A172 (cell line): Measurements from ENCODE around the gene PRKG1. TPM values are rescaled to one million over a fixed set of nuclear protein-coding genes. Genes with fewer than 3 reads are reported as not detected.
"Not testable (repeated sequence)": the region's sequence is repeated elsewhere in the genome, so short reads cannot be mapped to it uniquely, and the experiment has no call there.

Experiments used
- DNase-seq: peaks from one replicate; pipeline ENCODE4 v3.0.0-alpha.2; 2015; ENCODE audit warnings: low spot score
- total RNA-seq: library from RNA; depleted of rRNA; stranded (reverse); fragments of >200 nt; shearing (Covaris generic); gene quantifications from 2 replicates; pipeline ENCODE4 v1.2.3, GENCODE V29; 2014

Gene PRKG1
- total RNA-seq, 1 experiment from 2014 or later: 0.22 TPM

DNA sequence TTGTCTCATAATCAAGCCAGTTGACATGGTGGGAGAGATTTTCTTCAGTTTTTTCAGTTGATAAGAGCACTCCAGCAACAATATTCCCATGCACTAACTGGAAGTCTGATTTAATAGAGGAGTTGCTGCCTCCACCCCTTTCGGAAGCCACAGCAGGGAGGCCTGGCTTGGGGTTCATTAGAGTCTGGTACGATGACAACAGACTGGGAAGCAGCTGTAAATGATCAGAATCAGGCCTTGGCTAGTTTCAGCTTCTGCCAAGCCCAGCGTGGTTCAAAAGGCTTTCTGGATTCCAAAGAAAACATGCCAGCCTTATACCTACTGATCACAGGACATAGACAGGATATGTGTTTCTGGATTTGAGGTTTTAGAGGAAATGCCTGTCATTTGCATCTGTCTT, 351.1 kb downstream of the PRKG1 start:
- DNase-seq: no peak

- no peak for DNase-seq
These were observed 353.5 kb downstream of the PRKG1 start for GRCh38 chr10:51427758-51428157.

DNA sequence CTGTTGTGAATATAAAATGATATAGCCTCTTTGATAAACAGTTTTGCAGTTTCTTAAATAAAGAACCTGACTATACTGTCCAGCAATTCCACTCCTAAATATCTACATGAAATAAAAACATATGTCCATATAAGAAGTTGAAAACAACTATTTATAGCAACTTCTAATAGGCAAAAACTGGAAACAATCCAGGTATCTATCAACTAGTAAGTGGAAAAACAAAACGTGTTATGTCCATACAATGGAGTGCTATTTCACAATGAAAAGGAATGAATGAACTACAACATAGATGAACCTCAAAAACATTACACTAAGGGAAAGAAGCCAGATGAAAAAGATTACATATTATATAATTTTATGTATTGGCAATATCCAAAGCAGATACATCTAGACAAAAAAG, 356.2 kb downstream of the PRKG1 start:
- DNase-seq: no peak

DNA sequence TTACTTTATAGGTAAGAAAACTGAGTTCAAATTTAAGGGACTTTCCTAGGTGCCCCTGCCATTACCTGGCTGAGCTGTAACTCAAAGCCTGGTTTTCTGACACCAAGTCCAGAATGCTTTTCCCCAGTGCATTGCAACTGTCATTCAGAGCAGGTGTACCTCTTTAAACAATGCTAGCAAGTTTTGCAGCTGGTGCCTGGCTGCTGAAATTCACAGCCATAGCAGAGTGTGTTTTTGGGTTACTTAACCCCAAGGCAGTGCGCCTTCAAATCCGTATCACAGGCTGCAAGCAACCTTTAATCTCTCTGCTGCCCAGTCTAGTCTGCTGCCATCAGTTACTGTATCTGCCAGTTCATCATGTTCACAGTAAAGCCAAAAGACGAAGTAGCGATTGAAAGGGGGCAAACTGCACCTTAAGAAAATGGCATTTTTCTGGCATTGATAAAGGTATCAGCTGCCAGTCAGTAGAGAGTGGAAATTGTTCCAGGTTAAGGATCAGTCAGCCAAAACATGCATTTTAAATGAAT, 359.7 kb downstream of the PRKG1 start:
- no peak for DNase-seq

DNA sequence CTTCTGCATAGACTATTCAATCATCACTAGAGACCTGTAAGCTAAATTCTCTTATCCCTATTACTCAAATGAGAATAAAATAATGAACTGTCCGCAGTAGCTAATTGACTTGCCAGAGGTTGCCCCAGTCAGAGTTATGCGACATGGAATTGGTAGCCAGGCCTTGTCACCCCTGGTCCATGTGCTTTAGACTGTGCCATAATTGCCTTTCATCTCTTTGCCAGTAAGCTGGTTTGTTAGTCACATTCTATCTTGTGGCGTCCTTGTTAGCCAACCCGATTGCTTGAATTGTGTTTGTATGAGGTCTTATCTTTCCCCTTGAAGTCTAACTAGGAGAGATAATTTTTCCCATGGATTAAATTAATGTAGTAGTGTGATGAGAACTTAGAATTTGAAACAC, 362.5 kb downstream of the PRKG1 start:
- DNase-seq: no peak

DNA sequence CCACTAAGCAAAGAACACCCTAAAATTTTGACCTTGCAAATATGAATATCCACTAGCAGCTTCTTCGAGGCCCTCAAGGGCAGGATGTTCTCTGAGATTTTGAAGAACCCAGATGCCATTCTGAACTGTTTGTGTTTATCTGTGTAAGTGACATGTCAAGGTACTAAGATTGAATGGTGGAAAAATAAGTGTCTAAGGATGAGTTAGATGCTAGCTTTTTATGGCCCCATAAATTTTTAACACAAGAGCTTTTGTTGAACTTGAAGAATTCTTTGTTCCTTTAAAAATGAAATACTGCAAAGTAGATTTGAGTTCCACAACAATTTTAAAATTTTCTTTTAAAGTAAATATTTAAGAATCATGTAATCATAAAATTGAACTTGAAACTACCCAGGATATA, 365.4 kb downstream of the PRKG1 start:
- no peak for DNase-seq

DNA sequence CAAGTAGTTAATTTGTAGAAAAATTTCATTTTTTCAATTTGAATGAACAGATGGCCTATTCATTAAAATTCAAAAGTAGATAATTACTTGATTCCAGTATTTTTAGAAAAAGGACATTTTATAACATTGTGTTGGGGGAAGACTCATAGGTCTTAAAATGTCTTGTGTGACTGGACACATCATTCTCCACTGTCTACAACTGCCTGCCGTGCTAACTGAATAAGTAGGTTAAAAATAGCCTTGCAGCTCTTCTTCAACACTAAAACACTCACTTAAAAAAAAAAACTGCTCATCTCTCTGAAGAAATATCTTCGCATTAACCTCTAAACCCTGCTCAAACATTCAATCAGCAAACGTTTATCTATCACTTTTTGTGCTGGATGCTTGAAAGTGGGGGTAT, 371.3 kb downstream of the PRKG1 start:
- no peak for DNase-seq

GRCh38 chr10:51447119-51447518, 372.8 kb downstream of the PRKG1 start:
- DNase-seq: no peak

DNA sequence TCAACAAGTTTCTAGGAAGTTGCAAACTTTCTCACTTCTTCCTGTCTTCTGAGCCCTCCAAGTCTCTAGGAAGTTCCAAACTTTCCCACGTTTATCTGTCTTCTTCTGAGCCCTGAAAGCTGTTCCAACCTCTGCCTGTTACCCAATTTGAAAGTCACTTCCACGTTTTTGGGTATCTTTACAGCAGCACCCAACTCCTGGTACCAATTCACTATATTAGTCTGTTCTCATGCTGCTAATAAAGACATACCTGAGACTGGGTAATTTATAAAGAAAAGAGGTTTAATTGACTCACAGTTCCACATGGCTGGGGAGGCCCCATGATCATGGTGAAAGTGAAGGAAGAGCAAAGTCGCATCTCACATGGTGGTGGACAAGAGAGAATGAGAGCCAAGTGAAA, 381.5 kb downstream of the PRKG1 start:
- DNase-seq: not testable (repeated sequence)

GRCh38 chr10:51459476-51459875, 385.2 kb downstream of the PRKG1 start:
- no peak for DNase-seq

GRCh38 chr10:51462076-51462779, 387.9 kb downstream of the PRKG1 start:
- DNase-seq: no peak

GRCh38 chr10:51468424-51468823, 394.1 kb downstream of the PRKG1 start:
- no peak for DNase-seq

DNA sequence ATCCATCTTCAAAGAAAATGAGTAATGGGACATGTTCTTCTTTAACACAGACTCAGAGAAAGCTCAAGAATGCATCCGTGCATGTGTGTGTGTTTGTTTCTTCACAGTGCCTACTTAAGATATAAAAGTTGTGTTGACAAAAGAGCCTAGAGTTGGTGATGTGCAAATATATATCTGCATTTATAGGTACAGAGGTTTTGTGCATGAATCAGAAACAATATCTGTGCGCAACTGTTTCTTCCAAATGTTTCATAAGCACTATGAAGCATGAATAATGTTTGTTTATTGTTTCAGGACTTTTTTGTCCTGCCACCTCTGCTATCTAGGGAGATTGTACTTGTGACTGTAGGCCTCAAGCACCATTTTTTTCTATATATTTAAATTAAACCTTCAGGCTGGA, 395.4 kb downstream of the PRKG1 start:
- no peak for DNase-seq

DNA sequence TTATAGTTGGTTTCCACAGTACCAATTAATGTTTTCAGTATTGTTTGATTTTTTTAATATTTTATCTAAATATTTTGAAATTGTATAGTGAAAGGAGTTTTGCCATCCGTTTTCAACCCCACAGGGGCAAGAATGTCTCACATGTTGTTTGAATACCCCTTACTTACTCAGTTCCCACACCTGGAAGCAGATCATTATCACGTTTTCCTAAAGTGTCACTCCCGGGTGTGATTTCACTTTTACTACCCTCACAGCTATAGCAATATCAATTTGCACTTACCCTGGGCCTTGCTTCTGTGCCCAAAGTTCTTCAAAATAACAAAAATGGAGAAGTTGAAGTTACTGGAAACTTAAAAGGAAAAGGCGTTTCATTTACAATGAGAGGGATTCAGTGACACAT, 397.0 kb downstream of the PRKG1 start:
- no peak for DNase-seq

DNA sequence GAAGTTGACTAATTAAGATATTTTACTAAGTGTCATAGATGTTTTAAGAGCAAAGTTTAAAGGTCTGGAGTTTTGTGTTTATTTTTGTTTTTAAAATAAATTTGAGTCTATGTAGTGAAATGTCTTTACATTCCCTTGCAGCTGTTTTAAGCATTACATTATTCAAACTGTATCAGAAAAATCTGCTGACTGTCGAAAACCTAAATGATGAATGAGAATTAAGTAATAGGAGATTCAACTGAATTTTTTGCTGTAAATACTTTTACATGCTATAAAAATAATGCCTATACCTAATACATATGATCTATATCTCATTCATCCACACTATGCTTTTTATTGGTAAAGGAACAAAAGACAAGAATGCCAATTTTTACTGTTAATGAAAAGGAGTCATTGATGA, 397.9 kb downstream of the PRKG1 start:
- DNase-seq: no peak

DNA sequence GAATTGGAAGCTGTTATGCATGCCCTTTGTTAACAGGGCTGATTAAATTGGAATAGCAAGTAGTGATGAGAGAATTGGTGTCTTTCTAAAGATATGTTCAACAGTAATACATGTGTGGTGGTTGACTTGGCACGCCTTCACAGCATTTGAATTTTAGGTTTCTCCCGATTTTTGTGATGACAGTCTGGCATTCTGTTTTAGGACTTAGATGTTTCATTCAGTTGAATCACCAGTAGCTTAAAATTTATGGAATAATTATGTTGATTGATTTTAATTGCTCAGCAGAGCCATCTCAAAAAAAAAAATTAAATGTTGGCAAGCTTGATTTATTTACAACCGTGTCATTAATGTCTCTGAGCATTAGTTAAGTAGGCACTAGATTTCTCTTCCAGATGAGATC, 405.4 kb downstream of the PRKG1 start:
- no peak for DNase-seq

- no peak for DNase-seq
These were observed 411.4 kb downstream of the PRKG1 start for GRCh38 chr10:51485668-51486067.

GRCh38 chr10:51487576-51487975, 413.3 kb downstream of the PRKG1 start:
- no peak for DNase-seq

GRCh38 chr10:51488766-51489408, 414.6 kb downstream of the PRKG1 start:
- no peak for DNase-seq

DNA sequence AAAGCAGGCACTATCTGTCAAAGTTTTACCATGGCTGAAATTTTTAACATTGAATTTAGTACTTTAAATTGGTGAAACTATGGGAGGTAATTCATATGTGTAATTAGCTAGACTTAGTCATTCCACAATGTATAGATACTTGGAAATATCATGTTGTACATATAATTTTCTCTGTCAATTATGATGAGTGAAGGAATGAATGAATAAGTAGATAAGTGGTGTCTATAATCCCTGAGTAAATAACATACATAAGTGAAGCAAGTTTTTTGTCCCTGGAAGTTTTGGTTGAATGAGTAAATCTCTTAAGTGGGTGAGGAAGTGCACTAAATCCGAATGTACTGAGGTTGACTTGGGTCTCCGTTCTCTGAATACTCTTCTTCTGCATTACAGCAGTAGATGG, 424.1 kb downstream of the PRKG1 start:
- no peak for DNase-seq

GRCh38 chr10:51501396-51501795, 427.1 kb downstream of the PRKG1 start:
- DNase-seq: no peak

- DNase-seq: no peak
These were observed 427.8 kb downstream of the PRKG1 start for GRCh38 chr10:51502124-51502523.

- no peak for DNase-seq
These were observed 429.1 kb downstream of the PRKG1 start for GRCh38 chr10:51503378-51503777.

DNA sequence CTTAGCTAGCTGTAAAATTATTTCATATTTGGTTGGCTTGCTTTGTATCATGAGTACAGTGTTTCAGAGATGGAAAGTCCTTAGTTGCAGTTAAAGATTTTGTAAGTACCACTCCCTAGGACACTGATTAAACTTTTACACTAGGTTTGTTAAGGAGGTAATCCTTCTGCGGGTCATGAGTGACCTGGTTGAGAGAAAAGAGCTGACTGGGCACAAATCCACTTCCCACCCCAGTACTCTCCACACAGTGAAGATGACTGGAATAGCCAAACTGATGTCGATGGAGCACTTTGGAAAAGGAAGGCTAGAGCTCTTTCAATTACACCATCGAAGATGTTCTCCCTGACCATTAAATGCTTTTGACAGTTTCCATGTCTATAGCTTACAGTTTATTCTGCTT, 433.2 kb downstream of the PRKG1 start:
- no peak for DNase-seq
